Sciatic nerve (tissue), 2 donors: Measurements from ENCODE around the gene ACER1. TPM values are rescaled to one million over a fixed set of nuclear protein-coding genes. Genes with fewer than 3 reads are reported as not detected.
"Not testable (repeated sequence)": the region's sequence is repeated elsewhere in the genome, so short reads cannot be mapped to it uniquely, and the experiment has no call there.

Experiments used
- ATAC-seq: fragments of 200-7000 bp; cut with Tn5 transposase; one replicate; pipeline ENCODE4 v1.9.1; 2020; ENCODE audit warnings: mild to moderate bottlenecking, moderate library complexity
- DNase-seq: peaks from one replicate; pipeline ENCODE4 v3.0.0-alpha.2; 2020; ENCODE audit warnings: low spot score
- intact Hi-C: fragments of 100-400 bp; cut with DNase I; formaldehyde crosslinking; loops from one replicate; pipeline ENCODE4 v1.14.2; 2022
- total RNA-seq: library from RNA; stranded (reverse); fragmentation: NEBNext Ultra II Directional; extraction: Animal tissue kit (Norgen Biotek cat#: 25700); gene quantifications from one replicate; pipeline ENCODE4 v1.2.1, GENCODE V29; 2021
- donor health status: DM: no; HTN: no; CAD: no.
- donor health status: DM: no; HTN: no; CAD: no.

ACER1 gene
- total RNA-seq, 1 donor from 2014 or later, result not detected

- ATAC-seq (no peak), DNase-seq (no peak)
- intact Hi-C loops, result no loop called here
Measured at GRCh38 chr19:6313398-6313969, 19.9 kb downstream of the ACER1 start.

DNA sequence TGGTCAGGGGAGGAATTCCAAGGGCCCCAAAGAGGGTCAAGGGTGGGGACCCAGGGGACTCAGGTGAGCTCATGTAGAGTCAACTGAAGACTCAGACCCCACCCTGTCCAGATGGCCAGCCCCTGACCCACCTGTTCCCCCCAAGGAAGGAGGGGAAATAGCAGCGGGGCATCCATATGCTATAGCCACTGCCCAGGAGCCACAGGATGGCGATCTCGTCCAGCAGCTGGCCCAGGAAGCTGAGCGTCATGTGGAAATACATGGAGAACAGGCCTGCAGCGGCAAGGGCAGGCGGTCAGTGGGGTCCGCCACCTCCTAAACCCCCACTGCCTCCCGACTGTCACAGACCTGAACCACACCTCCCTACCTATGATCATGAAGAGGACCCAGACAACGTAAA, 21.4 kb downstream of the ACER1 start:
- DNase-seq, result no peak
- no peak for ATAC-seq
- intact Hi-C loops, result no loop called here

DNA sequence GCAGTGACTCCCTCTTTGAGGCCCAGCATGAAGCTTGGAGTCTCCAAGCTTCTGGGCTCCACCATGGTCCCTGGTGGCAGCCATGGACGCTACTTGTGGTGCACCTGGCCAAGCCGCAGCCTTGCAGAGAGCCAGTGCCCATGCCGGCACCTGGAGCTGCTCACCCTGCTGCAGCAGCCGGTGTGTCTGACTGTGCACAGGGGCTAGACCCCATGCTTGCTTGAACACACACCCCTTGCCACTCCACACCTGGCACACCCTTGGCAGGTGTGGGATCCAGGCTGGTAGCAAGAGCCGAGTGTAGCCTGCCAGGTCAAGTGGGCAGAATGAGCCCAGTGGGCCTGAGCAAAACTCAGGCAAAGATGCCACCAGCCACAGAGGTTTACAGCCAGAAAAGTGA, 35.0 kb downstream of the ACER1 start:
- ATAC-seq (no peak), DNase-seq (no peak)
- intact Hi-C loops, result loop anchor here (5.0 kb wide), 2 partner anchors 81 to 246 kb away; no protein-coding TSS in a partner anchor

GRCh38 chr19:6297202-6297601, 36.2 kb downstream of the ACER1 start:
- DNase-seq, result no peak
- ATAC-seq, result no peak
- intact Hi-C loops, result loop anchor here (5.0 kb wide), 2 partner anchors 80 to 245 kb away; no protein-coding TSS in a partner anchor

DNA sequence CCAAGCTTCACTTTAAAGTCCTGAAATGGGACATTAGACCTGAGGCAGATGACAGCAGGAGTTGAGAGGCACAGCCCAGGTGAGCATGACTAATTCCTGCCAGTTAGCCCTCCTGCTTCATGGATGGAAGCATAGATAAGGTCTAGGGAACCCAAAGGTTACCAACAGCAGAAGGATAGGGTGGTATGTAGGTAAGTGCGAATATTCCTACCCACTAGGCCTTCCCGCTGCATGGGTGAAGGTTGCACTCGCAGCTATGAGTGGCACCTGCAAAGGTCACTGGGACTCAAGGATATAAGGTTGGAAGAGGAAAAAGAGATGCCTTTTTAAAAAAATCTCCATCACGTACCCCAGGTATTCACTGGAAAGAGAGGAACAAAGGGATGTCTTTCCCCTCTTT, 41.4 kb downstream of the ACER1 start:
- DNase-seq, result no peak
- intact Hi-C loops, result no loop called here
- no peak for ATAC-seq

GRCh38 chr19:6288737-6289136, 44.7 kb downstream of the ACER1 start:
- DNase-seq (no peak), ATAC-seq (no peak)
- intact Hi-C loops, result no loop called here

DNA sequence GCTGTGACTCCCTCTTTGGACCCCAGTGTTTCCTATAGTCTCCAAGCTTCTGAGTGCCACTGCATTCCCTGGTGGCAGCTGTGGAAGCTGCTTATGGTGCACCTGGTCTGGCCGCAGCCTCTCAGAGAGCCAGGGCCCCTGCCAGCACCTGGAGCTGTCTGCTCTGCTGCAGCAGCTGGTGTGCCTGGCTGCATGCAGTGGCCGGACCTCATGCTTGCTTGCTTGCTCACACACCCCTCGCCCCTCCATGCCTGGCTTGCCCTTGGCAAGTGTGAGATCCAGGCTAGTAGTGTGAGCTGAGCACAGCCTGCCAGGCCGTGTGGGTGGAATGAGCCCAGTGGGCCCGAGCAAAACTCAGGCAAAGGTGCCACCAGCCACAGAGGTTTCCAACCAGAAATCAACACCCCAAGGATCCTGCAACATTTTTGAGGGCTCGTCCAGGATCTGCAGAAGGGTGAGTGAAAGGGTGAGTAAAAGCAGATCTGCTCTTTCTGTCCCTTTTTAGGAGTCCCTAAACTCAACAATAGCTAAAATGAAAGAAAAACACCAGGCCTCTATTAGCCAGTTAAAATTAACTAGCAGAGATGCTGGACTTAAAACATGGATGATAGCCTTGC, 46.0 kb downstream of the ACER1 start:
- intact Hi-C loops, result no loop called here
- DNase-seq (no peak), ATAC-seq (no peak)

DNA sequence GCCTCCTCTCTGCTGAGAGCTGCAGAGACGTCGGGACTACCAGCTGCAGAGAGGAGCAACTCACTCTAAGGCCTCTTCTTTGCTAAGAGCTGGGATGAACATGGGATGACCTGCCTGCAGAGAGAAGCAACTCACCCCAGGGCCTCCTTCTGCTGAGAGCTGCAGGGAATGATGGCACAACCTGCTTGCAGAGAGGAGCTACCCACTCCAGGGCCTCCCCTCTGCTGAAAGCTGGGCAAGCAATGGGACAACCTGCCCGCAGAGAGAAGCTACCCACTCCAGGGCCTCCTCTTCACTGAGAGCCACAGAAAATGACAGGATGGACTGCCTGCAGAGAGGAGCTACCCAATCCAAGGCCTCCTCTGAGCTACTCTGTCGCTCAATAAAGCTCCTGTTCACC, 46.7 kb downstream of the ACER1 start:
- intact Hi-C loops, result no loop called here

GRCh38 chr19:6282393-6282792, 51.0 kb downstream of the ACER1 start:
- ATAC-seq, intact Hi-C loops, DNase-seq: not testable (repeated sequence)

More for the DNA sequence above, 46.7 kb downstream of the ACER1 start:
- DNase-seq (no peak), ATAC-seq (no peak)

GRCh38 chr19:6279931-6280591, 53.4 kb downstream of the ACER1 start, which contains the start of gene MLLT1:
Gene MLLT1, minus strand, starts transcription at chr19:6279975. Its CDS starts 191 bp downstream, at chr19:6279784.
- intact Hi-C loops, result loop anchor here (5.0 kb wide), 1 partner anchor 58 kb away; no protein-coding TSS in a partner anchor
- peak; percentile 99 for DNase-seq
- ATAC-seq, result peak; percentile 98

DNA sequence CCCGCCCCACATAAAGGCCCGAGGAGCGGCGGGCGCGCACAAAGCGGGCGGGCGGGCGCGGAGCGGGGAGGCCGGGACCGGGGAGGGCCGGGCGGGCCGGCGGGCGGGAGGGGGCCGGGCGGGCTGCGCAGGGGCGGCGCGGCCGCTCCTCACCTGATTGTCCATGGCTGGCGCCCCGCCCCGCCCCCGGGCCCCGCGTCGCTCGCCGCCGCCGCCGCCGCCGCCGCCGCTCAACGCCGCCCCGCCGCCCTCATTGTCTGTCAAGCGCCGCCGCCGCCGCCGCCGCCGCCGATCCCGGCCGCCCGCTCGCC, 53.8 kb downstream of the ACER1 start:
- no peak for ATAC-seq
- intact Hi-C loops, result loop anchor here (5.0 kb wide), 1 partner anchor 57 kb away; no protein-coding TSS in a partner anchor
- DNase-seq, result no peak

GRCh38 chr19:6278740-6279619, 54.4 kb downstream of the ACER1 start:
- intact Hi-C loops, result loop anchor here (5.0 kb wide), 1 partner anchor 57 kb away; no protein-coding TSS in a partner anchor
- ATAC-seq (no peak), DNase-seq (peak; percentile 70)

DNA sequence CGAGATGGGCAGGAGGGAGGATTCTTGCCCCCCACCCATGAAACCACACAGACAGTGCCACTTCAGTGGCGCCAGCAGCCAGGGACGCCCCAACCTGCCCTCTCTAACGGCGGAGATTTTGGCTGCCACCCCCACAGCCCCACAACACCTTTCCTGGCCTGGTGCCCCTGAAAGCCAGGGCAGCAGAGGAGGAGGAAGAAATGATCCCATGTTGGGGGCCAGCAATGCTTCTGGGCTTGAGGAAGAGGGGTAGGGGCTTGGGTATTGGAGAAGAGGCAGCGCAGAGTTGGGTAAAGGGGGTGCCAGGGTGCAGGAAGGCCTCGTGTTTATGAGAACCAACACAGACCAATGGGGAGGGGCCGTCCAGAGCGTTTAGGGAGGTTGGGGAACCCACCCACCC, 55.4 kb downstream of the ACER1 start:
- DNase-seq (no peak), ATAC-seq (no peak)
- intact Hi-C loops, result loop anchor here (5.0 kb wide), 1 partner anchor 56 kb away; no protein-coding TSS in a partner anchor

GRCh38 chr19:6276447-6276846, 57.0 kb downstream of the ACER1 start:
- DNase-seq (peak; percentile 75), ATAC-seq (peak; percentile 36)
- intact Hi-C loops, result loop anchor here (5.0 kb wide), 1 partner anchor 54 kb away; no protein-coding TSS in a partner anchor

GRCh38 chr19:6275170-6275744, 58.2 kb downstream of the ACER1 start:
- DNase-seq, result peak; percentile 47
- no peak for ATAC-seq
- intact Hi-C loops, result loop anchor here (5.0 kb wide), 1 partner anchor 53 kb away; no protein-coding TSS in a partner anchor

DNA sequence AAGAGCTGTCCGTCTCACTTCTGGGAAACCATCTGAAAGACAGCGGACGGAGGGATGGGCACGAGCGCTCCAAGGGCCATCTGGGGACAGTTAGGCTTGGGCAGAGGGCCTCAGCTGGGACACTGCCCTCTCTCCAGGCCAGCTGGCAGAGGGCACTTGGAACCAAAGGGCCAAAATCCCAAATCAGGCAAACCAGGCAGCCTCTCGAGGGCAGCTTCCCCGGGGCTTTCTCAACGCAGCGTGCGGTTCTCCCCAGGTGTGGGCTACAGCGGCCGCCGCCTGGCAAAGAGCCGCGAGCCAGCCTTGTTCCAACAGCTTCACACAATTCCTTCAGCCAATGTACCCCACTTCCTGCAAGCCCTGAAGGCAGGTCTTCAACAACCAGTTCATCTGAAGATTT, 58.7 kb downstream of the ACER1 start:
- intact Hi-C loops, result loop anchor here (5.0 kb wide), 1 partner anchor 52 kb away; no protein-coding TSS in a partner anchor
- ATAC-seq (no peak), DNase-seq (peak; percentile 54)

GRCh38 chr19:6273701-6274601, 59.5 kb downstream of the ACER1 start:
- intact Hi-C loops, result no loop called here
- DNase-seq (peak; percentile 88), ATAC-seq (peak; percentile 91)
